Muscle of back (tissue), 11 donors: ENCODE measurements around the gene LRRC15. TPM values are rescaled to one million over a fixed set of nuclear protein-coding genes. Genes with fewer than 3 reads are reported as not detected.

Source experiments
- DNase-seq, 3 donors: peaks; one replicate each; pipeline versions ENCODE4 v3.0.0 to v3.0.0-alpha.2; 2013
- polyA plus RNA-seq, 10 donors: library from polyadenylated mRNA; unstranded; fragments of 120-200 nt; gene quantifications; one replicate each; pipeline ENCODE4 v1.2.1, GENCODE V29; 2013; ENCODE audit not compliant: insufficient read length in 10 of 10

The LRRC15 gene
- polyA plus RNA-seq, 10 donors = 0.03 to 1.7 (median 0.75) TPM

DNA sequence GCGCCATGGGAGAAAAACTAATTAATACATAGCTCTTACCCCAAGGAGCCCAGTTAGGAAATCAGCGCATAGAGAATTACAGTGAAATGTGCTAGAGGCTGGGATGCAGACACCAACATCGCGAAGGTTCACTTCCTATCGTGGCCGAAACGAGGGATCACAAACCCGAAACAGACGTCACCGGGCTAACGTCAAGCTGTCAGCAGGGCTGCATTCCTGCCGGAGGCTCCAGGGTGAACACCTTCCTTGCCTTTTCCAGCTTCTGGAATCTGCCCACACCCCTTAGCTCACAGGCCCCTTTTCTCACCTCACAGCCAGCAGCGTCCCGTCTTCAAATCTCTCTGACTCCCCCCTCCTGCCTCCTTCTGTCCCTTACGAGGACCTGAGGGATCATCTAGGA lies 16.5 kb upstream of the LRRC15 start:
- no peak for DNase-seq

DNA sequence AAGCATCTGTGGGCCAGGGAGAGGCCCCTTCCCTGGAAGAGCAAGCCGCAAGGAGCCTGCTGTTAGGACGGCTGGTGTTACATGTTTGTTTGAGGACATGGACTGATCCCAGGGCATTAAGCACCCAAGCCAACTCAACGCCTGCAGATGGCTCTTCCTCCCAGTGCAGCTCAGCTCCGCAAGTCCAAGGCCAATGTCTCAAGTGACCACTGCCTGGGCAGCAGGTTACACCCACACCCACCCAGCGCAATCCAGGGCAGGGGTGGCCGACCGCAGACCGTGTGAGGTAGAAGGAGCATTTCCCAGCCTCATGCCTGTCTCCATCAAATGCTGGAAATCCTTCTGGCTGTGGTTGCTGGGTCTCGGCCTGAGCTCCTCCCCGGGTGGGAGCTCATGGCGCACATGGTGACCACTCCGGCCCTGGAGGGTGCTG lies 15.0 kb upstream of the LRRC15 start:
- no peak for DNase-seq

DNA sequence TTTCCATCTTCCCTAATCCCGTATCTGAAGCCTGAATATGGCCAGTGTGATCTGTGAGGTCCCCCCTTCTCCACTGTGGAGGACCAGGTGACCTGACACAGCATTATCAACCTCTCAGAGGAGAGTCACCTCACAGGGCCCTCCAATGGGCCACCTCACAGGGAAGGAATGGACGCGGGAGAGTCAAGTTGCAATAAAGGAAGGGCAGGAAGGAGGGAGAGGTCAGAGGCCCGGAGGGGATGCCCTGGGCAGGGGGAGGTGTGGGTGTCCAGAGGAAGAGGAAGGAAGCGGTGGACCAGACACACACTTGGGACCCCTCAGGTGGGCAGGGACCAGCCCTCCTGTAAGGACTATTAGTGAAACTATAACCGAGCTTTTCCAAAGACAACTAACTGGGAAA lies 14.6 kb upstream of the LRRC15 start:
- DNase-seq = no peak

DNA sequence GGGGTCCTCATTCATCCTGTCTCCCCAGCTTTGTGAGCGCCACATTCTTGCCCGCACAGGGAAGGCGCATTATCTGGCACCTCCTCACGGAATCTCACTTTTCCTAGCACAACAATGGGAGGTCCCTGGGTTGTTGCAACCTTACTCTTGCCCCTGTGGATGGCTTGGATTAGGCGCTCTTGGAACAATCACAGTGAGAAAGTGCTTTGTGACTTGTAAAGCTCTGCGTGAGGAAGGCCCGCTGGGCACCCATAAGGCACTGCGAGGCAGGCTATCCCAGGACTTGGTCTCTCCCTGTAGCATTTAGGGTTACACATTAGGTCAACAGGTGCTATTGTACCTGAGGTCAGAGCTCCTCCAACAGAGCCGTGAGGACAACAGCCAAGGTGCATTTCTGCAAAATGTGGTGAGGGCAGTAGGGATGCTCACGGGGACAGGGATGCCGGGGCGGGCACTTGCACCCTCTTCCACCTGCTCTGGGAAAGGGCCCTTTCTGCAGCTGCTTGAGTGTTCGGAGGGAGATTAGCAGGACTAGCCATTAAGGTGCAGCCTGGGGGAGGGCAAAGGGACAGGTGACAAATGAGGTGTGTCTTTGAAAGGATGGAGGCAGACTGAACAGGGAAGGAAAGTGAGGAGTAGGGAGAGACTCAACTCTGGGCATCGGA lies 13.9 kb upstream of the LRRC15 start:
- DNase-seq = no peak

DNA sequence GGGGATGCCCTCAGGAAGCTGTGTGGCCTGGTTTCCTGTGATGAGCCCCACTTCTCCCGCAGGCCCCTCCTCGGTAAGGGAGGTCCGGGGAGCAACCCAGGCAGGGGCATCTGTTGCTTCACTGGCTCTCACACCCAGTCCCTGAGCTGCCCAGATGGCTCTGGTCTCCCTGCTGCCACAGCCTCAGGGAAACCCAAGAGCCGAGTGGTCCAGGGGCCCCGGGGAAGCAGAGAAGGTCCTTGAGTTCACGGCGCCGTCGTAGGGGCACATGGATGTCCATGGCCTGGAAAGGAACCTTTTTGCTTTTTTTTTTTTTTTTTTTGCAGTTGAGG lies 13.3 kb upstream of the LRRC15 start:
- no peak for DNase-seq

DNA sequence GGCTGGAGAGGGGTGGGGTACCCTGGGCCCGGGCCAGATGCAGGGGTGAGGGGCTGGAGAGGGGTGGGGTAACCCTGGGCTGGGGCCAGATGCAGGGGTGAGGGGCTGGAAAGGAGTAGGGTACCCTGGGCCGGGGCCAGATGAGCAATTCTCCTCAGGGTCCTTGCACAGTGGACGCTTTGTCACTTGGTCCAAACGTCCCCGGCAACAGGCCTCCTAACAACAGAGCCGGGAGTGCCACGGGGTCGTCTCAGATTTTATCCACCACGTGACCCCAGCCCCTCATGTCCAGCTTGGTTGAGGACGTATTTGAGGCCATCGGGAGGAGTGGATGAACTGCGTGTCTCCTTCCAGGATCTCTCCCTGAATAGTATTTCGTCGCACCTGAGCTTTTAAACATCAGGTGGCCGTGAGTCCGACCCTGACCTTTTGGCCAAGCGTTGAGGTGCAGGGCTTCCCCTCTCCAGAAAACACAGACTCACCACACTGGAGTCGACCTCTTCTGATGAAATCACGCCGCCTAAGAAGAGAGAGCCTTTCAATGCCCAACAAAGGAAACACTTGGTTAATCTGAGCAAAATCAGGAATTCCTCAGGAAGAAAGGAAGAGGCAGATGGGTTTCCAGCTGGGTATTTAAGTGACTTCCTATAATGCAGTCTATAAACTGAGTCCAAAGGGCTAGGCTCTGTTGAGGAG lies 12.8 kb upstream of the LRRC15 start:
- no peak for DNase-seq

DNA sequence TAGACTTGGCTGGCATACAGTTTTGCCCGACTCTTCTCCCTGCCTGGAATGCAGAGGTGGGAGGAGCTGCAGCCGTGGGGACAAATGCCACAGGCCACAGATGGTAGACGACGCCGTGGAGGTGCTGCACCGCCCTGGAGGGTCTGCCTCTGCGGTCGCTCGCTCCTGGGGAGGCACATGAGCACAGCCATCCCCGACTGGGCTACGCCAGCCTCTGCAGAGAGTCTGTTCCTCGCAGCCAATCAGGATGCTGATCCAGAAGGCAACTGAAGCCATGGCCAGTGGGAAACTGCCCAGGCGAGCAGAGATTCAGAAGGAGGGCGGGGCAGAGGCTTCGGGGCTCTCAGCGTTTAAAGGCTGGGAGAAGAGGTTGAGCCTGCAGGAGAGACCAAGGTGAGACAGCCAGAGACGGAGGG lies 11.9 kb upstream of the LRRC15 start:
- DNase-seq = no peak

DNA sequence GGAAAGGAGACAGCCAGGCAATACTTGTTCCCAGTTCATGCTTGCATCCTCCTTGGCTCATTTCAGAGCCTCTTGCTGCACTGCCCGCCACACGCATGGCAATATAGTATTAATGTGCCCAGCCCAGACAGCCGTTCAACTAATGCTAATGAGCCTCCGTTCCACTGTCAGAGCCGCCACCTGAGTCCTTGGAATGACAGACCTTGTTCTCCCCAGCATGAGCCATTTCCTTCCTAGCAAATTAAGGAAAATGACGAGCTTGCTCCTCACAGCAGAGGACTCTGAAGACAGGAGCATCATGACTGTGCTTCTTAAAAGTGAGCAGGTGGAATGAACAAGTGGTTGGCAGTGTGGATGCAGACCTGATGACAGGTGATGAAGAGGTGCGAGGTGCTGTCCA lies 10.8 kb upstream of the LRRC15 start:
- no peak for DNase-seq

DNA sequence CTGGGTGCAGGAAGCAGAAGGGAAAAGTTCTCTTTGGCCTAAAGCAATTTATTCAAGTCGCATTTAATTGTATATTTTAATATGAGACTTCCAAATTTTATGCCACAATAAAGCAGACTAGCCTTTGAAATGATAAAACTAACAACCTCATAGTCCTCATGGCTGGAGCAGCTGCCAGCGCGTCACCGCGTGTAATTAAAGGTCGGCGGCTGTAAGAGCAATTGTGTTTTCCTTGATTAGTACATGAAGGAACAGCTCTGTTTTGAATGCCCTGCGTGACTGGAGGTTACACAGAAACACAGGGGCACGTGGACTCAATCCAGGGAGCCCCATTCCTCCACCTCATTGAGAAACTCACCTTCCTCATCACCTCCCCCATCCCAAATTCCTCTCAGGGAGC lies 10.1 kb upstream of the LRRC15 start:
- no peak for DNase-seq

DNA sequence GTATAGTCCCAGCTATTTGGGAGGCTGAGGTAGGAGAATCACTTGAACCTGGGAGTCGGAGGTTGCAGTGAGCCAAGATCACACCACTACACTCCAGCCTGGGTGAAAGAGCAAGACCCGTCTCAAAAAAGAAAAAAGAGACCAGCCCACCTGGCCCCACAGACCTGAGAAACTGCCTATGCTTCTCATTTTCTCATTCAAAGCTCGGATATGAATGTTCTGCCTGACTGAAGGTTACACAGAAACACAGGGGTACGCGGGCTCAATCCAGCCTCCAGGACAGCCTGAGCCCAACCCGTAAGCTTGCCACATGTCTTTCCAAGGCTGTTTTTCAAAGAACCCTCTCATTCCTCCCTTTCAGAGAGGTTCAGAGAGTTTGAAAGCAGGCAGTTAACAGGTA lies 9.7 kb upstream of the LRRC15 start:
- no peak for DNase-seq

DNA sequence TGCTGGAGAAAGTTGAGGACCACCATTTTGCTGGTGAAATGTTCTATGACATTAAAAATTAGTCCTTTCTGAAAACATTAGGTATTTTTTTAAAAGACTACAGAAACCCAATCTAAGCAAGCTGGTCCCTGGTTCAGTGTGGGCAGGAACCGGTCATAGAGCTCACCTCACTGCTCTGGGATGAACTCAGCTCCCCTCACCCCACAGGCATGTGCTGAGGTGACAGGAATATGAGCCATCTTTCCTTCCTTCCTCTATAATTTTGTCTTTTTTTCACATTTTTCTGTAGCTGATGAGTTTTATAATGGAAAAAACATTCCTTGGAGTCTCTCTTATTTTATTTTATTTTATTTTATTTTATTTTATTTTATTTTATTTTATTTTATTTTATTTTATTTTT lies 8.2 kb upstream of the LRRC15 start:
- no peak for DNase-seq

DNA sequence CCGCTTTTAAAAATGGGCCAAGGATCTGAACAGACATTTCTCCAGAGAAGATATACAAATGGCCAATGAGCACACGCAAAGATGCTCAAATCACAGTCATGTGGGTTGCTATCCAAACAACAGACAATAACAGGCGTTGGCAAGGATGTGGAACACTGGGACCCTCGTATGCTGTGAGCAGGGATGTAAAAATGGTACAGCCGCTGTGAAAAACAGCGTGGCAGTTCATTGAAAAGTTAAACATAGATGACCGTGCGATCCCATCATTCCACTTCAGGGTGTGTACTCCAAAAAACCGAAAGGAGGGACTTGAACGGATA lies 6.7 kb upstream of the LRRC15 start:
- DNase-seq = no peak

DNA sequence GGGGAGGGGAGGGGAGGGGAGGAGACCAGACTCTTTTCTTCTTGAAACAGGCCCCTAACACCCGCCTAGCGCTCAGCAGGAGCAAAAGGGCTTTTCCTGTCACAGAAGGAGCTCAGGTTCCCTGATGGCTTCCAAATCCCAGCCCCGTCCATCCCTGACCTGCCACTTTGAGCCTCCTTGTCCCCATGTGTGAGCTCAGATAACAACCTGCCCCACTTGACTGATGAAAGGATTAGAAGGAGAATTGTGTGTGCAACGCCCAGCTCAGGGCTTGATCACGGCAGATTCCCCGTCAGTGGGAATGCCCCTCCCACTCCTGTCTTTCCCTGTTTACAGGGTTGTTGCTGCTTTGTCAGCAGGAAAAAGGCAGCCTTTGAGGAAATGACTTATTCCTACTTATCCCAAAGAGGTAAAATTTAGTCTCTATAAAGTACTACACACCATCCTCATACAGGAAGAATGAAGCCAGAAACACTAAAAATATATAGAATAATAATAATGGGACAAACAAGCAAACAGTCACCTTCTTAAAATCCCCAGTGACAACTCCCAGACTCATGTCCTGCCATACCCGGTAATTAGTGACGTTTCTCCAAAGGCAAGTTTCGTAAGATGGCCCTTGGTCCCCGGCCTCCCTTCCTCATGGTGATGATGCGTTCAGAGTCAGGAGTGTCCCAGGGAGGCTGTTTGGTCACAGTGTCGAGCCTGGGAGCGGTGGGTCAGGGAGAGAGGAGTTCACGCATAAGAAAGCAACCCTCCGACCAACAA lies 6.1 kb upstream of the LRRC15 start:
- DNase-seq = no peak

DNA sequence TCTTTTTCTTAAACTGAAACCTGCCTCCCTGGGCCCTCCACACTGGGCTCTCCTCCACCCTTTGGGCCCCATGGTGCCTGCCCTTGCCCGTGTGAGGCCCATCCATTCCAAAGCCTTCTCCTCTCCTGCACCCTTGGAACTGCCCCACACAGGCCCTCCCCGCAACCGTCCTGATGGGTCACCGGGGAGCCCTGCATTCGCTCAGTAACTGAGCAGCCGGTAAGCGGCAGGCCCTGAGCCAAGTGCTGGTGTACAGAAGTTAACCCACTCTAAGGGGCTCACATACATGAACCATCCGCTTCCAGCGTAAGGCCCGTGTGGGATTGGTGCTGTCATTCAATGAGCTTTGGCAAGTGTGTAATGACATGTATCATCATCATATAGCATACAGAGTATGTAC lies 5.4 kb upstream of the LRRC15 start:
- DNase-seq = no peak

DNA sequence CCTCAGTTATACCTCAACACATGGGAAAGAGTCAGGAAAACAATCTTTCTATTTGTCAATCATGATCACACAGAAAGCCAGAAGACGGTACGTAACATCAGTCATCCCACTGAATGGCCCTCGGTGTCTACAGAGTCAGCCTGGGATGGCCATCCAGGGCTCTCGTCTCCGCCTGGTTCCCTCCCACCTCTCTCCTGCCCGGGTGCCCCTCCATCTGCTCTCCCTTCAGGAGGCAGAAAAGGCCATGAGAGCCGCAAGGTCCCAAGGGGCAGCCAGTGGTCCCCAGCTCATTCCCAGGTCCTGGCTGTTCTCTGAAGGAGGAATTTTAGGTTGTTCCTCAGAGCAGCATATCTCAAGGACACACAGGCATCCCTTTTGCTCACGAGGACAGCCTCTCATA lies 4.4 kb upstream of the LRRC15 start:
- DNase-seq = no peak

DNA sequence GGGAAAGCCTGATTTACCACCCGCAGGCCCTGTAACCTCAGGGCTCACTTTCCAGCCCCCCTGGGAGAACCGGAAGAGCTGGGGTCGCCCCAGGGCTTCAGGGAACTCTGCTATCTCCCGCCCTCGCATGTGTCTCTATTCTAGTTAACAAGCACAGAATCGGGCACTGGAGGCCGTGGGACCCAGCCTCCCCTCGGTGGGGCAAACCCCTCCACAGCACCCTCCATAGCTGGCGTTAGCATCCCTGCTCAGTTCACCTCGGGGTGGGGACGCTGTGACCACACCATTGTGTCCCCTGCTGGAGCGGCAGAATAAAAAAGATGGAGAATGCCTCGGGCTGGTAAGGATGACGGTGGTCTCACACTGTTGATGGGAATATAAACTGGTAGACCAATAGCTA lies 3.5 kb upstream of the LRRC15 start:
- no peak for DNase-seq

DNA sequence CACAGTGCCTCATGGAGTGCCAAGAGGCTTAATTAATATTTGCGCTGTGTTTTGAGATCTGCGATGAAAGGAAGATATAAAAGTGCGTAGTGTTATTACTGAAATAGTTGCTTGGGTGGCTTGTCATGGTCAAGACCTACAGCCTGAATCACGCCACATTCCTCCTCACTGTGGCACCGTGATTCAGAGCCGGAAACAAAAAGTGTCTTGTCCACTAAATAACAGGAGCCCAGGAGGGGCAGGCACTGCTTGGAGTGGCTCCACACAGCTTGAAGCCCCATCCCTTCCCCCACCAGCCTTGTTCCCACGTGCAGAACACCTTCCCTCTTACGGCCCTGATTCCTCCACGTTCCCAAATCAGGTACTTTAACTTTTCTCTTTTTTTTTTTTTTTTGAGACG lies 1.2 kb upstream of the LRRC15 start:
- DNase-seq = no peak

DNA sequence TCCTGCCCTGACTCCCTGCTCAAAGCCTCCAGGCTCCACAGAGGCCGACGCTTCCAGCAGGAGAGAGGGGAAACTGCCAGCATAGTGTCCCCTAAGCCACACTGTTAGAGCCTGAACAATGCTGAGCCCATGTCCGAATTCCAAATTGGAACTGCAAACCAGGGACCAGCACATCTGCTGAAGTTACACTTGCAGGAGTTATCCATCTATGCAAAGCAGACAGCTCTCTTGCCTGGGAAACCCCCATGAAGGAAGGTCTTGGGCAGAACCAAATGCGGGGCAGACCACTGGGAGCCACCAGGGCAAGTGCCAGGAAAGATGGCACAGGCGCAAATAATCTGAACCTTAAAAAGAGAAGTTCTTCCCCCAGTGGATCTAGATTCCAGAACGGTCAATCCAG lies 625 bp downstream of the LRRC15 start:
- no peak for DNase-seq

DNA sequence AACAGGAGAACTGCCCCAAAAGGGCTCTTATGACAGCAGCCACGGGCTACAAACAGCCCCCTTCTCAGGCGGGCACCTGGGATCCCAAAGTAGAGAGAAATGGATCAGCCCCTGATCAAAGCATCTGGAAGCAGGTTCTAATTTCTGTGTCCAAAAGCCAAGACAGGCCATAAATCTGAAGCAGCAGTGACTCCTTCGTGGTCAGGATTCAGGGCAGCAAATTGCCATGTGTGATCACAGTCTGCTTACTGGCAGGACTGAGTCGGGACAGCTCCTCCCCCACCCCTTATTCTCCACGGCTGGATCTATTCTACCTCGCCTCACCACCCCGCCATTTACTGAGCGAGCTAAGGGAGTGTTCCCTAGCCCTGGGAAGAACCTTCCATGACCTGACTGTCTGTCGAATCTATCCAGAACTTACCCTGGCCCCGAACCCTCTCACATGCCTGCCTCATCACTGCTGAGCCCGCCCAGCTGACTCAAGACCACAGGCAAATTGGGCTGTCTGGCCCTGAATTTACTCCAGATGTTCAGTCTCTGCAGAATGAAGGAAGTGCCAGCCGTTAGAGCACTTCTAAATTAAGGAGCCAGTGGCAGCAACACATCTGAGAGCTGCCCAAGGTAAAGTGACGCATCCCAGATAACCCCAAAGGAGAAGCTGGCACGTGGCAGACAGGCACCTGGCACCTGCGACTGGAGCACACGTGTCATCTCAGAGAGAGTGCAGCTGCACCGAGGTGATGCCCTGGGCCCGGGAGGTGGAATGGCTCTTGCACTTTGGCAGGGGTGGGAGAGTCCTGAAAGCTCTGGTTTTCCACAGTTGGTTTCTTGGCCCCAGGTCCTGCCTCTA lies 1.3 kb downstream of the LRRC15 start:
- peak; percentile 30 to 48 (median 43) for DNase-seq

DNA sequence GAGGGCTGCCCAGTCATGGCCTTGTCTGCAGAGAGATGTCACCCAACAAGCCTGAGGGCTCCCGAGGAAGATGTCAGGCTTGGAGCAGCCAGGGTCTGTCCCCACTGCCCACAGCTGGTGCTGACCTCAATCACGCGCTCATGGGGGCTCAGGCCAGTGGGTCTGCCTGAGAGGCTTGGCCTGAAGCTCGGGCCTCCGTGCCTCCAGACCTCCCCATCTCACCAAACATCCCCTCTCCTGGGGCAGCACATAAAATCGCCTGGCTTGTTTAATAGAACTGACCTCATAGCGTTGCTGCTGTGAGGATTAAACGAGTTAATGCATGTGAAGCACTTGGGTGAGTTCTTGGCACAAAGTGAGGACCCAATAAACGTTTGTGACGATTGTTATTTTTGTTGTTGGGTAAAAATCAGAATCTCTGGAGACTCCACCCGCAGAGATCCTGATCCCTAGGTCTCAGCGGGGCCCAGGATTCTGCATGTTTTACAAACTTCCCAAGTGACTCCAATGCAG lies 3.5 kb downstream of the LRRC15 start:
- no peak for DNase-seq

DNA sequence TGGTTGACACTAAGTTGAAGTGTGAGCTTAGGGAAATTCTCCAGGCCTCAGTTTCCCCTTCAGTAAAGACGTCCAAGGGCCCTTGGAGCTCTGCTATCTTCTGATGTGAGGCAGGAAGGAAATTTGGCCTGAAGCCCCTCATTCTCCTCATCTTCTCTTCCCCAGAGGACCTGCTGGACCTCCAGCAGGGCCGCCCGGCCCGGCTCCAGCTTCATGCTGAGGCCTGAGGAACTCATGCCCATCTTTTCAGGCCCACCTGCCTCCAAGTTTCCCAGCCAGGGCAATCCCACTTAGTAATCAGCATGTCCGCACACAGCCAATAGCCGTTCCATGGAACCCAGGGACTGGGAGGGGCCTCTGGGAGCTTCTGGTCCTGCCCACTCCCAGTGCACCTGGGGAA lies 4.0 kb downstream of the LRRC15 start:
- DNase-seq = no peak
